ENCODE results near the gene ZNF786. TPM values are rescaled to one million over a fixed set of nuclear protein-coding genes. Genes with fewer than 3 reads are reported as not detected.

Gene ZNF786
- total RNA-seq, 4 donors from 2014 or later, result 6.1 to 8.6 (median 7.0) TPM

DNA sequence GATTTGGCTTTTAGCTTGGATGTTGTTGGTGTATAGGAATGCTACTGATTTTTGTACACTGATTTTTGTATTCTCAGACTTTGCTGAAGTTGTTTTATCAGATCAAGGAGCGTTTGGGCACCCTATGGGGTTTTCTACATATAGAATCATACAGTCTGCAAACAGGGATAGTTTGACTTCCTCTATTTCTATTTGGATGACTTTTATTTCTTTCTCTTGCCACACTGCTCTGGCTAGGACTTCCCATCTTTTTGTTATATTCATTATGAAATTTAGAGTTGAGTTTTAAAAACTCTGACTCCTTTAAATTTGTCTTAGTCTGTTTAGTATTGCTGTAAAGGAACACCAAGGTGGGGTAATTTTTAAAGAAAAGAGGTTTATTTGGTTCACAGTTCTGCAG, 4.7 kb downstream of the ZNF786 start:
- no peak overlapping the region for H3K4me3 ChIP-seq
- 80 to 92% methylated on average over 1 of the region's 1 CpG for WGBS, 2 donors (ENCODE audit: low coverage in 1 of 2)

DNA sequence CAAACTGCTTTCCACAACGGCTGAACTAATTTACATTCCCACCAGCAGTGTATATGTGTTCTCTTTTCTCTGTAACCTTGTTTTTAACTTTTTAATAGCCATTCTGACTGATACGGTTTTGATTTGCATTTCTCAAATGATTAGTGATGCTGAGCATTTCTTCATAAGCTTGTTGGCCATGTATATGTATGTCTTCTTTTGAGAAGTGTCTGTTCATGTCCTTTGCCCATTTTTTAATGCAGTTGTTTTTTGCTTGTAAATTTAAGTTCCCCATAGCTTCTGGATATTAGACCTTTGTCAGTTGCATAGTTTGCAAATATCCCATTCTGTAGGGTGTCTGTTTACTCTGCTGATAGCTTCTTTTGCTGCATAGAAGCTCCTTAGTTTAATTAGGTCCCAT, 6.1 kb downstream of the ZNF786 start:
- WGBS, 2 donors (ENCODE audit: low coverage in 1 of 2), result 90 to 100% methylated on average over 2 of the region's 2 CpGs
- no peak overlapping the region for H3K4me3 ChIP-seq

More for the DNA sequence above, 4.7 kb downstream of the ZNF786 start:
- Histone ChIP-seq H3K27ac (no peak overlapping the region), H3K4me1 (peaks cover 0 to 13% (median 0%) of the 10 kb centered on the region in 3 donors), H3K9me3 (no peaks in the 10 kb centered on the region), H3K36me3 (peaks cover 0 to 8% of the 10 kb centered on the region in 2 donors), H3K27me3 (no peaks in the 10 kb centered on the region)
- ATAC-seq, result no peak
- TF ChIP-seq POLR2A (IDR thresholded peaks at IDR 0.05) (no peak), POLR2AphosphoS5 (IDR thresholded peaks at IDR 0.05) (no peak), EP300 (IDR thresholded peaks at IDR 0.05) (no peak)
- TF ChIP-seq, protein P1, sequence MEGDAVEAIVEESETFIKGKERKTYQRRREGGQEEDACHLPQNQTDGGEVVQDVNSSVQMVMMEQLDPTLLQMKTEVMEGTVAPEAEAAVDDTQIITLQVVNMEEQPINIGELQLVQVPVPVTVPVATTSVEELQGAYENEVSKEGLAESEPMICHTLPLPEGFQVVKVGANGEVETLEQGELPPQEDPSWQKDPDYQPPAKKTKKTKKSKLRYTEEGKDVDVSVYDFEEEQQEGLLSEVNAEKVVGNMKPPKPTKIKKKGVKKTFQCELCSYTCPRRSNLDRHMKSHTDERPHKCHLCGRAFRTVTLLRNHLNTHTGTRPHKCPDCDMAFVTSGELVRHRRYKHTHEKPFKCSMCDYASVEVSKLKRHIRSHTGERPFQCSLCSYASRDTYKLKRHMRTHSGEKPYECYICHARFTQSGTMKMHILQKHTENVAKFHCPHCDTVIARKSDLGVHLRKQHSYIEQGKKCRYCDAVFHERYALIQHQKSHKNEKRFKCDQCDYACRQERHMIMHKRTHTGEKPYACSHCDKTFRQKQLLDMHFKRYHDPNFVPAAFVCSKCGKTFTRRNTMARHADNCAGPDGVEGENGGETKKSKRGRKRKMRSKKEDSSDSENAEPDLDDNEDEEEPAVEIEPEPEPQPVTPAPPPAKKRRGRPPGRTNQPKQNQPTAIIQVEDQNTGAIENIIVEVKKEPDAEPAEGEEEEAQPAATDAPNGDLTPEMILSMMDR (IDR thresholded peaks at IDR 0.05), result no peak

DNA sequence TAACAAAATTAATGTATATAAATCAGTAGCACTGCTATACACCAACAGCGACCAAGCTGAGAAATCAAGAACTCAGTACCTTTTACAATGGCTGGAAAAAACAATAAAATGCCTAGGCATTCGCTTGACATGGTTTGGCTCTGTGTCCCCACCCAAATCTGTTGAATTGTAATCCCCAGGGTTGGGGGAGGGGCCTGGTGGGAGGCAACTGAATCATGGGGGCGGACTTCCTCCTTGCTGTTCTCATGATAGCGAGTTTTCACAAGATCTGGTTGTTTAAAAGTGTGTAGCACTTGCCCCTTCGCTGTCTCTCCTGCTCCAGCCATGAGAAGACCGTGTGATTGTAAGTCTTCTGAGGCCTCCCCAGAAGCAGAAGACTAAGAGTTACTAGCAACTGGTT, 8.6 kb downstream of the ZNF786 start:
- no peak for ATAC-seq
- Histone ChIP-seq H3K27ac (no peak overlapping the region), H3K4me3 (no peak overlapping the region), H3K9me3 (no peaks in the 10 kb centered on the region), H3K27me3 (no peaks in the 10 kb centered on the region), H3K4me1 (no peaks in the 10 kb centered on the region), H3K36me3 (peaks cover 0 to 24% of the 10 kb centered on the region in 2 donors)
- WGBS, 2 donors (ENCODE audit: low coverage in 1 of 2), result 85 to 90% methylated on average over 4 of the region's 6 CpGs
- no peak for TF ChIP-seq EP300 (IDR thresholded peaks at IDR 0.05)
- TF ChIP-seq, protein P1 (IDR thresholded peaks at IDR 0.05), result no peak
- no peak for TF ChIP-seq POLR2AphosphoS5 (IDR thresholded peaks at IDR 0.05)
- no peak for TF ChIP-seq POLR2A (IDR thresholded peaks at IDR 0.05)

More for the DNA sequence above, 6.1 kb downstream of the ZNF786 start:
- Histone ChIP-seq H3K27ac (no peak overlapping the region), H3K27me3 (no peaks in the 10 kb centered on the region), H3K4me1 (peaks cover 0 to 6% (median 0%) of the 10 kb centered on the region in 3 donors), H3K9me3 (no peaks in the 10 kb centered on the region), H3K36me3 (peaks cover 0 to 16% of the 10 kb centered on the region in 2 donors)
- ATAC-seq, result no peak
- TF ChIP-seq, protein P1 (IDR thresholded peaks at IDR 0.05), result no peak
- TF ChIP-seq POLR2AphosphoS5 (IDR thresholded peaks at IDR 0.05) (no peak), EP300 (IDR thresholded peaks at IDR 0.05) (no peak), POLR2A (IDR thresholded peaks at IDR 0.05) (no peak)

DNA sequence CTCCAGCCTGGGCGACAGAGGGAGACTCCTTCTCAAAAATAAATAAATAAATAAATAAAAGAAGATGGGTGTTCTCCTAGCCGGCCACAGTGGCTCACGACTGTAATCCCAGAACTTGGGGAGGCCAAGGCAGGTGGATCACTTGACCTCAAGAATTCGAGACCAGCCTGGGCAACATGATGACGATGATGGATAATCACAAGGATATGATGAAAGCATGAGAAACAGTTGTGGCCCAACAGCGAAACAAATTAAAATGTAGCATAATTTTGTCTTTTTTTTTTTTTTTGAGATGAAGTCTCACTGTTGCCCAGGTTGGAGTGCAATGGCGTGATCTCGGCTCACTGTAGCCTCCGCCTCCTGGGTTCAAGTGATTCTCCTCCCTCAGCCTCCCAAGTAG, 12.9 kb downstream of the ZNF786 start:
- ATAC-seq, result no peak
- H3K9me3 ChIP-seq, result no peaks in the 10 kb centered on the region
- TF ChIP-seq, protein P1 (IDR thresholded peaks at IDR 0.05), result no peak
- TF ChIP-seq EP300 (IDR thresholded peaks at IDR 0.05), result no peak
- no peak for TF ChIP-seq POLR2A (IDR thresholded peaks at IDR 0.05)
- TF ChIP-seq POLR2AphosphoS5 (IDR thresholded peaks at IDR 0.05), result no peak

DNA sequence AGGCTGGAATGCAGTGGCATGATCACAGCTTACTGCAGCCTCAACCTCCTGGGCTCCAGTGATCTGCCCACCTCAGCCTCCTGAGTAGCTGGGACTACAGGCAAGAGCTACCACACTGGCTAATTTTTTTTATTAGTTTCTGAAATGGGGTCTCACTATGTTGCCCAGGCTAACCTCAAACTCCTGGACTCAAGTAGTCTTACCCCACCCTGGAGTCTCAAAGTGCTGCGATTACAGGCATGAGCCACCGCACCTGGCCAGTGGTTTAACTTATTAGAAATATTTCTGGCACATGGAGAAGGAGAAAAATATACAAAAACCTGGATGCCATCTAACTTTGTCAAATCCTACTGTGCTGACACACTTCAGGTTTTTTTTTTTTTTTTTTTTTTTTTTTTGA, 15.2 kb downstream of the ZNF786 start:
- no peaks in the 10 kb centered on the region for H3K4me1 ChIP-seq
- H3K36me3 ChIP-seq, result peaks cover 0 to 59% of the 10 kb centered on the region in 2 donors
- H3K4me3 ChIP-seq, result no peak overlapping the region
- TF ChIP-seq, protein P1 (IDR thresholded peaks at IDR 0.05), result no peak
- TF ChIP-seq POLR2AphosphoS5 (IDR thresholded peaks at IDR 0.05) (no peak), EP300 (IDR thresholded peaks at IDR 0.05) (no peak), POLR2A (IDR thresholded peaks at IDR 0.05) (no peak)
- no peak overlapping the region for H3K27ac ChIP-seq
- no peaks in the 10 kb centered on the region for H3K27me3 ChIP-seq
- WGBS, 2 donors (ENCODE audit: low coverage in 1 of 2), result 100% methylated on average over 2 of the region's 2 CpGs; no CpG with 5 or more reads in 1 of the 2 donors
- no peak for ATAC-seq
- H3K9me3 ChIP-seq, result no peaks in the 10 kb centered on the region

More for the DNA sequence above, 12.9 kb downstream of the ZNF786 start:
- Histone ChIP-seq H3K27ac (no peak overlapping the region), H3K27me3 (no peaks in the 10 kb centered on the region), H3K4me1 (no peaks in the 10 kb centered on the region), H3K4me3 (no peak overlapping the region), H3K36me3 (peaks cover 0 to 36% of the 10 kb centered on the region in 2 donors)
- WGBS, 2 donors (ENCODE audit: low coverage in 1 of 2), result 84 to 99% methylated on average over 8 to 9 of the region's 9 CpGs
